Osteoblast (primary cell): ENCODE data around the gene IGSF5. TPM values are rescaled to one million over a fixed set of nuclear protein-coding genes. Genes with fewer than 3 reads are reported as not detected.

ENCODE experiments used
- DNase-seq: peaks from one replicate; pipeline ENCODE4 v3.0.0; 2011; ENCODE audit warnings: low spot score, mixed read lengths; ENCODE audit not compliant: insufficient read length; ENCODE audit errors: missing footprints
- H2AFZ ChIP-seq: 2 replicates; pipeline ENCODE4 v1.6.0; 2011; ENCODE audit warnings: mild to moderate bottlenecking, low read length
- H3K27ac ChIP-seq: 2 replicates; pipeline ENCODE4 v1.5.1; 2011; ENCODE audit warnings: mild to moderate bottlenecking, low read depth, low read length, moderate library complexity
- H3K27me3 ChIP-seq: 2 replicates; pipeline ENCODE4 v1.6.0; 2012; ENCODE audit warnings: mild to moderate bottlenecking, control low read depth, inconsistent platforms, low read length, moderate library complexity; ENCODE audit not compliant: insufficient read depth
- H3K36me3 ChIP-seq: 2 replicates; pipeline ENCODE4 v1.5.1; 2011; ENCODE audit warnings: mild to moderate bottlenecking, low read length, control low read depth, moderate library complexity; ENCODE audit not compliant: insufficient read depth
- H3K4me1 ChIP-seq: 2 replicates; pipeline ENCODE4 v1.5.1; 2011; ENCODE audit warnings: mild to moderate bottlenecking, low read length, control low read depth, moderate library complexity; ENCODE audit not compliant: insufficient read depth
- H3K4me2 ChIP-seq: 2 replicates; pipeline ENCODE4 v1.6.0; 2011; ENCODE audit warnings: mild to moderate bottlenecking, low read length; ENCODE audit not compliant: insufficient read depth
- H3K4me3 ChIP-seq: fragments of 200-600 bp; sonication (generic); 3 replicates; pipeline ENCODE4 v1.5.1; 2012; ENCODE audit warnings: mild to moderate bottlenecking, low read length, inconsistent platforms; ENCODE audit not compliant: insufficient read depth
- H3K79me2 ChIP-seq: 2 replicates; pipeline ENCODE4 v1.6.0; 2012; ENCODE audit warnings: mild to moderate bottlenecking, low read length, control low read depth, inconsistent platforms; ENCODE audit not compliant: insufficient read depth
- H3K9me3 ChIP-seq: 2 replicates; pipeline ENCODE4 v1.5.1; 2011; ENCODE audit warnings: low read depth, low read length, control low read depth
- H4K20me1 ChIP-seq: 2 replicates; pipeline ENCODE4 v1.6.0; 2012; ENCODE audit warnings: mild to moderate bottlenecking, low read length, control low read depth; ENCODE audit not compliant: insufficient read depth
- CTCF ChIP-seq: IDR thresholded peaks from 2 replicates; pipeline ENCODE4 v1.5.1; 2011; ENCODE audit warnings: mild to moderate bottlenecking, low read depth, low read length, moderate library complexity; ENCODE audit errors: extremely low read depth
- total RNA-seq: library from RNA; depleted of rRNA; stranded (reverse); fragments of >200 nt; gene quantifications from 2 replicates; pipeline ENCODE4 v1.2.3, GENCODE V29; 2012

Gene IGSF5
- total RNA-seq, 1 donor = not detected

GRCh38 chr21:39774227-39774626 lies 29.2 kb downstream of the IGSF5 start:
- Histone ChIP-seq H3K27ac (no peak overlapping the region), H3K4me3 (no peak overlapping the region), H3K4me2 (no peak overlapping the region), H3K79me2 (no peaks in the 10 kb centered on the region), H3K9me3 (no peaks in the 10 kb centered on the region), H3K27me3 (no peaks in the 10 kb centered on the region), H3K4me1 (no peaks in the 10 kb centered on the region), H4K20me1 (no peaks in the 10 kb centered on the region), H2AFZ (no peak overlapping the region), H3K36me3 (no peaks in the 10 kb centered on the region)
- no peak for DNase-seq
- TF ChIP-seq CTCF = no peak

DNA sequence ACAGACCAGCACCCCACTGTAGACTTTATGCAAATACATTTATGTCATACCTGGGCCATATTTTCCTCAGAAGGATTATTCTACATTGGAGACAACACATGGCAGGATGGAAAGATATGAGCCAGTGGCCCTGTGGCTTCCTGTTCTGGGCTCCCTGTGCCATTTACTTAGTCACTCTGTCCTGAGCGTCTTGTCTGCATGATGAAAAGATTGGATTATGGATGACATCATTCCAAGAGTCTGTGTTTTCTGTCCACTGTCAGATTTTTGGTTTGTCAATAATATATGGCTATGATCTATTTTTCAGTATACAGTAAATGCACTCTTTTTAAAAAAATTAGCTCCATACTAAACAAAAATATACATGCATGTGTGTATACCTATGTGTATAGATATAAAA lies 30.8 kb downstream of the IGSF5 start:
- Histone ChIP-seq H3K4me3 (no peak overlapping the region), H3K4me2 (no peak overlapping the region), H3K79me2 (no peaks in the 10 kb centered on the region), H4K20me1 (no peaks in the 10 kb centered on the region), H2AFZ (no peak overlapping the region), H3K9me3 (no peaks in the 10 kb centered on the region), H3K36me3 (no peaks in the 10 kb centered on the region), H3K27ac (no peak overlapping the region), H3K4me1 (no peaks in the 10 kb centered on the region), H3K27me3 (no peaks in the 10 kb centered on the region)
- no peak for TF ChIP-seq CTCF
- DNase-seq = no peak

DNA sequence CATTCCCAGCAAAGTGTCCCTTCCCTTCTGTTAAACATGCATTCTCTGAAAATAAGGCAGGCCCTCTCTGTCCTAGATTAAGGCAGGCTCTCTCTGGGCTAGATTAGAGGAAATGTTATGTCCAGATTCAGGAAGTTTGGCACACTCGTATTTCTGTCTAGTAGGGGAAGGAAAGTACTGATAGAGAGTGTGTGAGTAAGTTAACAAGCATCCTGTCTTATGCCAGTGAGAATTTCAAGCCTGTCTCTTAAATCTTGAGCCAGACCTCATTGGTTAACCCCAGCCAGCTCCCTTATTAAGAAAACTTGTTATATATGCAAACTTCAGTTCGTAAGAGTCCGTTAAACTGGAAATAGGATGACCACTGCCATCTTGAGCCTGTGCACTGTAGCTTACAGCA lies 31.6 kb downstream of the IGSF5 start:
- Histone ChIP-seq H2AFZ (no peak overlapping the region), H4K20me1 (no peaks in the 10 kb centered on the region), H3K4me1 (no peaks in the 10 kb centered on the region), H3K4me2 (no peak overlapping the region), H3K9me3 (no peaks in the 10 kb centered on the region), H3K36me3 (no peaks in the 10 kb centered on the region), H3K27ac (no peak overlapping the region), H3K4me3 (no peak overlapping the region), H3K79me2 (no peaks in the 10 kb centered on the region), H3K27me3 (no peaks in the 10 kb centered on the region)
- DNase-seq = no peak
- TF ChIP-seq CTCF = no peak

DNA sequence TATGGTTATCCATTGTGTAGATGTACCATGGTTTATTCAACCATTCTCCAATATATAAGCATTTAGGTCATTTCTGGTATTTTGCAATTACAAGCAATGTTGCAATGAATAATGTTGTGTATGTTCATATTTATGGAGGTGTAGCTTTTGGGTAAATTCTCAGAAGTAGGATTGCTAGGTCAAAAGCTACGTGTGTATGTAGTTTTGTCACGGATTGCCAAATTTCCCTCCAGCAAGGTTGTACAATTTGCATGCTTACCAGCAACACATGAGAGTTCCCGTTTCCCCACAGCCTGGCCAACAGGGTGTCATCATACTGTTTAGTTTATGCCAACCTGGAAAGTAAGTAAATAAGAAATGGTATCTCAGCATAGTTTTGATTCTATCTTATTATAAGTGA lies 36.3 kb downstream of the IGSF5 start:
- no peaks in the 10 kb centered on the region for H3K79me2 ChIP-seq

More for the DNA sequence above, 36.3 kb downstream of the IGSF5 start:
- no peak for TF ChIP-seq CTCF
- H2AFZ ChIP-seq = no peak overlapping the region
- no peaks in the 10 kb centered on the region for H3K4me1 ChIP-seq
- no peaks in the 10 kb centered on the region for H4K20me1 ChIP-seq
- no peaks in the 10 kb centered on the region for H3K27me3 ChIP-seq
- DNase-seq = no peak
- no peak overlapping the region for H3K27ac ChIP-seq
- no peaks in the 10 kb centered on the region for H3K9me3 ChIP-seq
- H3K4me2 ChIP-seq = no peak overlapping the region
- H3K36me3 ChIP-seq = no peaks in the 10 kb centered on the region
- no peak overlapping the region for H3K4me3 ChIP-seq
